C4-2B (cell line): ENCODE measurements around the gene IFRD1.

Source experiments
- ZFX ChIP-seq: fragments of 450-650 bp; IDR thresholded peaks from 2 replicates; pipeline ENCODE4 v1.6.1; 2017
- TF ChIP-seq, protein P1 (sequence below): fragments of 450-650 bp; conservative IDR thresholded peaks from 2 replicates; pipeline ENCODE4 v1.5.1; 2017; ENCODE audit warnings: mild to moderate bottlenecking

DNA sequence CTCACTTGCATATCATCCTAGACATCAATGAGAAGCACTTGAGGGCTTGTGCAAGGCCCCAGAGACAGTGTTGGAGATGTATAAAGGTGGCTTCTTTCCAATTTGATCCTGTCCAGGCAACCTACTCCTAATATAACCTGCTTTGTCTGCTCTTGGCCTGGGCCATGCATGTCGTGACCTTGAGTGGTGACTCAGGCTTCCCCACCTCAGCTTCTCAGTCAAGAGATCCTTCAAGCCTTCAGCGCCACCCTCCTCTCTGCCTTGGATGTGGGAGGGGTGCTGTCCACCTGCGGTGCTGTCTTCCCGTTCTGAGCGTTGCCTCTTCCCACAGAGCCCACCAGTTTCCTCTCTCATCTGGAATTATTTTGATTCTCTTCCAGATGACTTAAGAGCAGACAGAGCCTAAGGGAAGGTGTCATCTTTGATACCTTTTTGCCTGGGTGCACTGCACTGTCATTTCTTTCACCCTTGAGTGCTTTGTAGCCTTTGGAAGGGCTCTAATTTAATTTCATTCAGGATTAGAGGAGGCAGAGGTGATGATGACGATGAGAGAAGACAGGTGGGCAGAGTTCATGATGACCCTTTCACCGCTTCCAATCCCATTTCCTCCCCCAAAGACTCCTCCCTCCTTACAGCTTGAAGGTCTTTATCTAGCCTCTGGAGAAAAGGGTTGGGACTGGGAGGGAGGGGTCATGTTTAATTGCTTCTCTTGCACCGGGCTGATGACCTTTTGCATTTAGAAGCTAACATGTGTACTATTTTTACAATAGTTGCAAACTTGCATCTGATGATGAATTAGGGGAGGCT, 37.4 kb downstream of the IFRD1 start:
- TF ChIP-seq, protein P1, sequence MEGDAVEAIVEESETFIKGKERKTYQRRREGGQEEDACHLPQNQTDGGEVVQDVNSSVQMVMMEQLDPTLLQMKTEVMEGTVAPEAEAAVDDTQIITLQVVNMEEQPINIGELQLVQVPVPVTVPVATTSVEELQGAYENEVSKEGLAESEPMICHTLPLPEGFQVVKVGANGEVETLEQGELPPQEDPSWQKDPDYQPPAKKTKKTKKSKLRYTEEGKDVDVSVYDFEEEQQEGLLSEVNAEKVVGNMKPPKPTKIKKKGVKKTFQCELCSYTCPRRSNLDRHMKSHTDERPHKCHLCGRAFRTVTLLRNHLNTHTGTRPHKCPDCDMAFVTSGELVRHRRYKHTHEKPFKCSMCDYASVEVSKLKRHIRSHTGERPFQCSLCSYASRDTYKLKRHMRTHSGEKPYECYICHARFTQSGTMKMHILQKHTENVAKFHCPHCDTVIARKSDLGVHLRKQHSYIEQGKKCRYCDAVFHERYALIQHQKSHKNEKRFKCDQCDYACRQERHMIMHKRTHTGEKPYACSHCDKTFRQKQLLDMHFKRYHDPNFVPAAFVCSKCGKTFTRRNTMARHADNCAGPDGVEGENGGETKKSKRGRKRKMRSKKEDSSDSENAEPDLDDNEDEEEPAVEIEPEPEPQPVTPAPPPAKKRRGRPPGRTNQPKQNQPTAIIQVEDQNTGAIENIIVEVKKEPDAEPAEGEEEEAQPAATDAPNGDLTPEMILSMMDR = no peak
- TF ChIP-seq ZFX = no peak
